ENCODE measurements around the gene IL34.
"Not testable (repeated sequence)": the region's sequence is repeated elsewhere in the genome, so short reads cannot be mapped to it uniquely, and the experiment has no call there.

The IL34 gene

GRCh38 chr16:70659953-70660671 is 13.8 kb downstream of the IL34 start:
- DNase-seq: no peak

DNA sequence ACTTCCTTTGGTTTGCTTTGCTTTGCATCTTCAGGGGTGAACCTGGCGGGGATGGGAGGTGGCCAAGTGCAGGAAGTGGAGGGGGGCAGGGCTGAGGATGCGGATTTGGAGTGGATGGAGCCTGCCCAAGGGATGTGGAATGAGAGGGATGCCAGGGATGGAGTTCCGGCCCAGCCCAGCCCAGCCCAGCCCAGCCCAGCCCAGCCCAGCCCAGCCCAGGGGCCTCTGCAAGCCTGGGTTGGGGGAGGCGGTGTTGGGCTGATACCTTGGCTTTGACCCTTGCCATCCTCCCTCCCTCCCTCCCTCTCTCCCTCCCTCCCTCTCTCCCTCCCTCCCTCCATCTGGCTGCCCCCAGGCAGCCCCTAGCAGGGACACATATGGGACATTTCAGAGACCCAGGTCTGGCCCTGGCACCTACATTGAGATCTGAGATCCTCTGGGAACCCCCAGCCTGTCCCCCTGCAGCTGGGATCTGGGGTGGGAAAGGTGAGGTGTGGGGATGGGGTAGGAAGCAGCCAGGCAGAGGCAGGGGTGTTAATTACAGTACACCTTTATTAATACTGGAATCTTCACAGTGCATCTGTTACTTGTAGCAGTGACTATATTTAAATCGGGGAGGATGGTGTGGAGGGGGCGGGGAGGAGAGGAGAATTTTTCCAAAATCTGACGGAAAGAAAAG is 14.5 kb downstream of the IL34 start:
- DNase-seq: no peak

DNA sequence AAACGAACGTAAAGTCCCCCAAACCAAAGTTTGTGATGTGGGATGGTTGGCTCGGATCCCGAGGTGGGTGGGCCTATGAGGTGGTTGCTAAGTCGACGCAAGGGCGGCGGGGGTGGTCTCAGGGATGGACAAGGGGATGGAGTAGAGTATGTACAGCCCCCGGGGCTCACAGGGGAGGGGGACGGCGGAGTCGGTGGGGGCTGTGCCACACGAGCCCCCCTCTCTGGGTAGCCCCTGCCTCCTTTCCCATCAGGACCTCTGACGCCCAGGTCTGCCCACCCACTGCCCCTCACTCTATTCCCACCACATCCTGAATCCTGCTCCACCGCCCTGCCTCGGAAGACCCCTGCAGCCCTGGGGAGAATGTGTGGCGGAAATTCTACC is 15.2 kb downstream of the IL34 start:
- DNase-seq: no peak

GRCh38 chr16:70661918-70662641 is 15.7 kb downstream of the IL34 start:
- no peak for DNase-seq

DNA sequence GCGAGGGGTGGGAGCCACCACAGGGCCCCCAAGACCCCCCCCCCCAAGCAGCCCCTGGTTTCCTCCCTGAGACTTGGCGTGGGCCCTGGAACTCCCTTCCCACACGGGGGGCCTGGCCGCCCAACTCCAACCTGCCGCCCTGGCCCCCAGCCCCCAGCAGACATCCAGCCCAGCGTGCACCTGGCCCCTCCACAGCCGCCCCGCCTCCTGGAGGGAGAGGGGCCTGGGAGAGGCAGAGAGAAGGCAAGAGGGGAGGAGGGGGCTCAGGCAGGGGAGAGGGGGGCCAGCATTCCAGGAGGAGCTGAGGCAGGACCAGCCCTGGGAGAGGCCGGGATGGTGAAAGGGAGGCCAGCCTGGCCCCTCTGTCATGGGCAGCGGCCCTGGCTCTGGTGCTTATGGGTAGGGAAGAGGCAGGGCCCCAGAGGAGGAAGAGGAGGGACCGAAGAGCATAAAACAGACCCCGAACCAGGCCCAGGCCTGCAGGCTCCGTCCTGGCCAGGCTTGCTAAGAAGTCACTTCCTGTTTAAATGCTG is 16.7 kb downstream of the IL34 start:
- DNase-seq: no peak

DNA sequence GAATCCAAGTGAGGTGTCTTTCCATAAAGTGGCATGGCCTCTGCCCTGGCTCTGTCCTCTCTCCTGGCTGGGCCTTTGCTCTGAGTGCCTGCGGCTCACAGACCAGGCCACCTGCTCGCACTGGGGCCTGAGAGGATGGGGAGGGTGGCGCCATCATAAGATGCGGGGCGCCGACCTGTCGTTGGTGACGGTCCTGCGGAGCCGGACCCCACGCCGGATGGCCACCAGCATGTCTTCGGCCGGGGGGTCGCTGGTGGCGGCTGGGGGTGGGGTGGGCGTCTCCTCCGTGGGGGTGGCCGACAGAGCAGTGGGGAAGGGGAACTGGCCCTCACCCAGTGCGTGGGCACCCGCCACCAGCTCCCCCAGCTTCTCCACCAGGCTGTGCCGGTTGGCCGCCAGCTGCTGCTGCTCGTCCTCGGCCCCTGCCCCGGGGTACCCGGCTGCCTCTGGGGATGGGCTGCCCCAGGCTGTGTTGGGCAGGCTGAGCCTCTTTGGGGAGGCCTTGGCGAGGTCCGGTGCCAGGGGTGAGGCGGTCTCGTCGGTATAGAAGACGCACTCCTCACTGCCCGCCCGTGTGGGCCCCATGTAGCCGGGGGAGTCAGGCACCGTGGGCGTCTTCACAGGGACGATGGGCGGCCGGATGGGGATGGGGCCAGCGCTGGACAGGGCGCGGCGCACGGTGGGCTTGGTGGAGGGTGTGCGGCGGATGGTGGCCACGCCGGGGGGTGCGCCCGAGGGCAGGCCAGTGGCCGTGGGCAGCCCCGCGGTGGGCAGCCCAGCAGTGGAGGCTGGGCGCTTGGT is 17.4 kb downstream of the IL34 start:
- no peak for DNase-seq

- DNase-seq: no peak
Observed at GRCh38 chr16:70664325-70665112, 18.2 kb downstream of the IL34 start.

DNA sequence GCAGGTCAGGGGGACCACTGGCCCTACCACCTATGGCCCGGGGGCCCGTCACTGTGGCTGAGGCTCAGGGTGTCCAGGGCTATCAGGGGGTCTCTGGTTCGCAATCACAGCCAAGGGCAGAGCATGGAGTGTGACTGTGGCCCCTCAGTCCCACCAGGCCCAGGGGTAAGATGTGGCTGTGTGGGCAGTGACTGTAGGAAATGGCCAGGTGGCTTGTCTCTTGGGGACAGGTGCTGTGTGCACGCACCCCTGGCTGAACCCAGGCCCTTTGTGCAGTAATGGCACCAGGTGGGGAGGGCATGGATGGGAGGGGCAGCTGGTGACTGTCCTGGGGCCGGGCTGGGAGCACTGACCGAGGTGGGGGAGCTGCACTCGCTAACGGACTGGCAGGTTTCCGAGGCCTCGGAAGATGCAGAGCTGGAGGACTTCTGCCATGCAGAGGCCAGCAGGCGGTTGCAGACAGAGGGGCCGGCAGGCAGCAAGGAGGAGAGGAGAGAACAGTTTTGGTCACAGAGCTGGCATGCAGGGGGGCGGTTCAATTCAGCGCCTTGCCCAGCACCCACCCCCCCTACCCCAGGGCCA is 18.8 kb downstream of the IL34 start:
- no peak for DNase-seq

DNA sequence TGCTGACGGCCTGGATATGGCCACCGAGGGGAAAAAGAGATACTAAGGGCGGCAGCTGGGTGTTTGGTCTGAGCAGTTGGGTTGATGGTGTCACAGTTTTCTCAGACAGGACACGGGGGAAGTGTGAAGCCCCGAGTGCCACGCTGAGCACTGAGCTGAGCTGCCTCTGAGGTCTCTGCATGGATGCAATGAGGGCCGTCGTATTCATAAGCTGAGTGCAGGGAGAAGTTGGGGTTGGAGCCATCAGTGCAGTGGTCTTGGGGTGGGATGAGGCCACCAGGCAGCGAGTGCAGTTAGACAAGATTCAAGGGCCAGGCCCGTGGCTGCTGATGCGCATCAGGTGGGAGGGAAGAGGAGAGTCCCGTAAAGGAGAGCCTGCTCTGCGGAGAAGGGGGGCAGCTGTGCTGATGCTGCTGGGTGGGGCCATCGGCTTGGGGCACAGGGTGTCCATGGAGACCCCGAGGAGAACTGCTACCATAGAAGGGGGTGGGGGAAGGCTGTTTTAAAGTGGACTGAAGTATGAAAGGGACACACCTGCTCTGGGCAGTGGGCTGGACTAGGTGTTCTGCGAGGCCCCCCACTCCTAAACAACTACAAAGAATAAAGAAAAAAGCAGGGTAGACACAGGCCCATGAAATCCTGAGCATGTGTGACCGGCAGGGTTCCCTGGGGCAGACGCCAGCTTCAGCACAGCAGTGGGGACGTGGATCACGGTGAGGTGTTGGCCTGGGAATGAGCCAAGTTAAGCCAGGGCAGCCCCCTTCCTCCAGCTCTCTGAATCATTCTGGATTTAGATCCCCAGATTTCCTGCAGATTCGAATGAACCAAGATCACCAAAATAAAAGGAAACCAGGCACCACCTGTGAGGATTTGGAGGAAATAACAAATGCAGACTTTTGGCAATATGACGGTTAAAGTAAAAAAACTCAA is 19.7 kb downstream of the IL34 start:
- no peak for DNase-seq

DNA sequence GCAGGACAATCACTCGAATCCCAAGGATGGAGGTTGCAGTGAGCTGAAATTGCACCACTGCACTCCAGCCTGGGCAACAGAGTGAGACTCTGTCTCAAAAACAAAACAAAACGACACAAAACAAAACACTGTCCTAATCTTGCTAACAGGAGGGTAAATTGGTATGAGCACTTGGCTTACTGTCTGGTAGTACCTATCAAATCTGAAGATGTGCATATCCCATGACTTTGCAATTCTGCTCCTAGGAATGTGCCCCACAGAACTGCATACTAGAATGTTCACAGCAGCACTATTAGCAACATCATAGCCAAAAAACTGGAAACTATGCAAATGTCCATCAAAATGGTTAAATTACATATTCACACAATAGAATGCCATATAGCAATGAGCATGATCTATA is 23.8 kb downstream of the IL34 start:
- no peak for DNase-seq

DNA sequence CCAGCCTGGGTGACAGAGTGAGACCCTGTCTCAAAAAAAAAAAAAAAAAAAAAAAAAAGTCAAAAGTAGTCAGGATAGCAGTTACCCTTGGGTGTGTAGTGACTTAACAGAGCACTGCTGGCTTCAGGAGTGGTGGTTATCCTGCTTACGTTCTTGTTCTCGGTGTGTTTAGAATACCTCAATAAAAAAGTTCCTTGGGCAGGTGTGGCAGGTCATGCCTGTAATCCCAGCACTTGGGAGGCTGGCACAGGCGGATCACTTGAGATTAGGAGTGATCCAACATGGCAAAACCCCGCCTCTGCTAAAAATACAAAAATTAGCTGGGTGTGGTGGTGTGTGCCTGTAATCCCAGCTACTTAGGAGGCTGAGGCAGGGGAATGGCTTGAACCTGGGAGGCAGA is 24.6 kb downstream of the IL34 start:
- not testable (repeated sequence) for DNase-seq

DNA sequence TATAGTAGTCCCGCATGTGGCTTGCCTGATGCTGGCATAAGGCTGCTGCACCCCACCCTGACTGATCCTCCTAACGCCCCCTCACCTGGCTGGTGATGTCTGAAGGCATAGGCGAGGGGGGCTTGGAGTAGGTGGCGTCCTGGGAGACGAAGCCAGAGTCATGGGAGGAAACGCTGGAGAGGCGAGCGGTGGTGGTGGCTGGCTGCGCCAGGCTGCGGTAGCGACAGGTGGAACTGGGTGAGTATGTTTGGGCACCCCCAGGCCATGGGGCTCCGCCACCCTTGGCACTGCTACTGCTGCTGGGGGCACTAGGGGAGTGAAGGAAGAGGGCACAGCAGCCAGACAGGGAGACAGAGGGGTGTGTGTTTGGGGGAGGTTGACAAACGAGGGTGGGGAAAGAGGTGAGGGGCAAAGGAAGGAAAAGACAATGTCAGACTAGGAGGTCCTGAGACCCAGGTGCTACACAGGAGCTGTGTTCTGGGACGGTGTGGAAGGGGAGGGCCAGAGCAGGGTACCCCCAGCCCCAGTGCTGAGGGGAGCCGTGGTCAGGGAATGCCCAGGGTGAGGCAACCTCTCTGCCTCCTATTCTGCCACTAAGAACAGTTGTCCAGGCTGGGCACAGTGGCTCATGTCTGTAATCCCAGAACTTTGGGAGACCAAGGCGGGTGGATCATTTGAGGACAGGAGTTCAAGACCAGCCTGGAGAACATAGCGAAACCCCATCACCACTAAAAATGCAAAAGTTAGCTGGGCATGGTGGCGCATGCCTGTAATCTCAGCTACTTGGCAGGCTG is 28.1 kb downstream of the IL34 start:
- DNase-seq: no peak

DNA sequence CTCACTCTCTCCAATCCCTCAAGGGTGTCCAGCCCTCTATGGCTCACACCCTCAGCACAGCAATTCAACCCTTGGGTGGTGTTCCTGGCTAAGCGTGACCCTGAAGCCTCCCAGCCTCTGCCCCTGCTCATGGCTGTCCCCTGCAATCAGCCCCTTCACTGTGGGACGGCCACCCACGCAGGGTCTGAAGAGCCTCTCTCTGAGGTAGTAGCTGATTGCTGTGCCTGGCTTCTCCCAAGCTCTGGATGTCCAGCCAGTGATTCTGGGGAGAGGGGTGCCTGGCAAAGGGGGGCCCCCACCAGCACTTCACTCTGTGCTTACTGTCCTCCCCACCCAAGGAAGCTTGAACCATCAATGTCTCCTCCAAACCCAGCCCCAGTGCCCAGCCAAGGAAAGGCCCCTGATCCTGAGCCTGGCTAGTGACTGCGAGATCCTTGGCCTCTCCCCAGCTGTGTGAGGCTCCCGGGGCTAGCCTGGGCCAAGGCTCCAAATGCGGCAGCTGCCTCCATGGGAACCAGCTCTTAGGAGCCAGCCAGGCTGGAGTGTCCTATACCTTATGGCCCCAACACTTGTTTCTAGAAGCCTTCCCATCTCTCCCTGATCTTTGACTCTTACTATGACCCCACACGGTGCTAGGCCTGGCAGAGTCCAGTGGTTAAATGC is 29.6 kb downstream of the IL34 start:
- no peak for DNase-seq

DNA sequence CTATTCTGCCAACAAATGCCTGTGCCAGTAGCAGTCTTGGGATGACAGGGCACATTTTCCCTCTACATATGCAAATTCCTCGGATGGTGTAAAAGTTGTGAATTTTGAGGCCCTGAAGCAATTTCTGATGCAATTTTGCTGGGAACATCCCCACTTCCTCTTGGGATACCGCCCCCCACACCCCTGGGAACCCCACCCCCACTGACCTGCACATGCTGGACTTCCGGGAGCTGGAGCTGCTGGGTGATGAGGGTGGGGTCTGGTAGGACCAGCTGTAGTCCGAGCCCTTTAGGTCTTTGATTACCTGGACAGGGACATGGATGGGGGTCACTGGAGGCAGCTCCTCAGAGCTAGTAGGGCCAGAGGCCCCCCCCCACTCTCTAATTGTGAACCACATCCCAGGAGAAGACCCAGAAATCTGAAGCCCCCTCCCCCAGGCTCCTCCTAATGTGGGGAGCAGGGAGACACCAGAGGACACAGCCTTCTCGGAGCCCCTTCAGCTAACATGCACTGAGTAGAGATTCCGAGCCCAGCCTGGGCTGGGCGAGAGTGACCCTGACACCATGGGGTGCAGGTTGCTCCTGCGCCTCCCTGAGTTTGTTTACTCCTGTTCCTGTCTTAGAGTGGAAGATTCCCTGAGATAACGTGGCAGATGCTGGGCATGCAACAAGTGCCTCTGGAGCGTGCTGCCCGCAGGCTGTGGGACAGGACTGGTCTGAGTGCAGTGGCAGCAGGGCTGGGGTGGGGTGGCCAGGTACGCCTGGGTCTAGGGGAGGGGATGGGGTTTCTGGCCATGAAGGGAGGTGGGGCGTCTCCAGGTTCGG is 30.5 kb downstream of the IL34 start:
- DNase-seq: no peak

DNA sequence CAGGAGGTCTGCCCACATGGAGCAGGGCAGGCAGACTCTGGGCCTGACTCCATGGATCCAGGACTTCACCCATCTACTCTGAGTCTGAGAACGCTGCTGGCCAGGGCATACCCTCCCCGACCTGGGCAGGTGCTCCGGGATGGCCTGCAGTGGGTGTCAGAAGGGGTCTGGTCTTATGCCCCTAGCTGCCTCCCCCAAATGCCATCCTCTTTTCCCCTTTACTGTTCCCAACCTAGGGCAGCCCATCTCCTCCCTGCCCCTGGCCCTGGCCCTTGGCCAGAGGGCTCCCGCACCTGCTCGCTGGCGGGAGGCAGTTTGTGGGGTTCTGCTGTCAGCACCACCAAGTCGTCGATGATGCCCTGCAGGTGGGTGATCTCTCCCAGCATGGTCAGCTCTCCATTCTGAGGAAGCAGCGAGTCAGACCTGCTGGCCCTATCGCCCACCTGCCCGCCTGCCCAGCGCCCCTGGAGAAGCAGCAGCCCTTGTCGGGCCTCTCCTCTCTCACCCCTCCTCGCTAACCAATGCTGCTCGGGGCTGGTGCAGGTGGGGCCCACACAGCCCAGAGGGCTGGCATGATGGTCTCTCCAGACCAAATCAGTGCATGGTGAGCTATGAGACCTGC is 31.3 kb downstream of the IL34 start:
- DNase-seq: no peak

- DNase-seq: no peak
Observed at GRCh38 chr16:70678121-70678897, 31.9 kb downstream of the IL34 start.
